Measurements from ENCODE around the gene APLP2.

DNA sequence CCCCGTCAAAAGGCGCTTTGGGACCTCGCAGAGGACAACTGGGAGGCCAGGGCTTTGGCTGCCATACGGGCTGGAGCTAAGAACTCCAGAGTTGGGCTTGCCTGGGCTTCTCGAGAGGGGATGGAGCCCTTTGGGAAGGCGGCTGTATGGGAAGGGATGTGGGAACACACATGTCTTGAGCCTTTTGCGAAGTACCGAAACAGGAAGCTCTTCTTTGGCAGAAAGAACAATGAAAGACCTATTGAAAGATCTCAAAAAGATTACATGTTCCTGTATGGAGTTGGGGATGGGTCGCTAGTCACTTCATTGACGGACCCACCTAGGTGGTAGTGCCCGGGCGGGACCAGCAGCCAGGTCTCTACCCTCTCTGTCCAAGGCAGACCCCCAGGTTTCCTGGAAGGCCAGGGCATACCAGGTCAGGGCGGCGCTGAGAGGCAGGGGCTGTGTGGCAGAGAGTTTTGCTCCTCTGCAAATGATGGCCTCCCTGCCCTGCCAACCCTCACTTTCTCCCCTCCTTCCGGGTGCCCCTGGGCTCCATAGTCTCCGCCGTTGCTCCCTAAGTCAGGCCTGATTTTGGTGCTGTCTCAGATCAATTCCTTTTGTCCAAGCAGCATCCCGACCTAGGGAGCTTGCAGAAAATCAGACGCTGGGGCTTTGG, 90.9 kb downstream of the APLP2 start:
- TF ChIP-seq, protein P1, sequence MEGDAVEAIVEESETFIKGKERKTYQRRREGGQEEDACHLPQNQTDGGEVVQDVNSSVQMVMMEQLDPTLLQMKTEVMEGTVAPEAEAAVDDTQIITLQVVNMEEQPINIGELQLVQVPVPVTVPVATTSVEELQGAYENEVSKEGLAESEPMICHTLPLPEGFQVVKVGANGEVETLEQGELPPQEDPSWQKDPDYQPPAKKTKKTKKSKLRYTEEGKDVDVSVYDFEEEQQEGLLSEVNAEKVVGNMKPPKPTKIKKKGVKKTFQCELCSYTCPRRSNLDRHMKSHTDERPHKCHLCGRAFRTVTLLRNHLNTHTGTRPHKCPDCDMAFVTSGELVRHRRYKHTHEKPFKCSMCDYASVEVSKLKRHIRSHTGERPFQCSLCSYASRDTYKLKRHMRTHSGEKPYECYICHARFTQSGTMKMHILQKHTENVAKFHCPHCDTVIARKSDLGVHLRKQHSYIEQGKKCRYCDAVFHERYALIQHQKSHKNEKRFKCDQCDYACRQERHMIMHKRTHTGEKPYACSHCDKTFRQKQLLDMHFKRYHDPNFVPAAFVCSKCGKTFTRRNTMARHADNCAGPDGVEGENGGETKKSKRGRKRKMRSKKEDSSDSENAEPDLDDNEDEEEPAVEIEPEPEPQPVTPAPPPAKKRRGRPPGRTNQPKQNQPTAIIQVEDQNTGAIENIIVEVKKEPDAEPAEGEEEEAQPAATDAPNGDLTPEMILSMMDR (IDR thresholded peaks at IDR 0.05): no peak
- TF ChIP-seq POLR2A (IDR thresholded peaks at IDR 0.05): no peak
